Renal cortex interstitium (tissue), 15 donors: ENCODE data around the gene YIPF2. TPM values are rescaled to one million over a fixed set of nuclear protein-coding genes. Genes with fewer than 3 reads are reported as not detected.

Source experiments
- DNase-seq, 11 donors: peaks; one replicate each; pipeline ENCODE4 v3.0.0-alpha.2; 2013; ENCODE audit warnings: low read depth in 9 of 11, low spot score in 4 of 11; ENCODE audit errors: extremely low read depth in 1 of 11
- long read RNA-seq, 16 experiments: transcript quantifications; one replicate each; lab custom pipeline, GENCODE V29; 2026
- polyA plus RNA-seq, 3 donors: library from polyadenylated mRNA; unstranded; fragments of 120-200 nt; gene quantifications; one replicate each; pipeline ENCODE4 v1.2.1, GENCODE V29; 2013; ENCODE audit not compliant: insufficient read length in 3 of 3

Gene YIPF2
- polyA plus RNA-seq = 10 to 100 TPM; 30.8 to 50.2 (median 45.0) TPM
- long read RNA-seq, donor 1, partial matches to known transcripts = 0 of 8 reads
- long read RNA-seq, donor 1, other reads (novel, unspliced or antisense) = 0 of 8 reads
- long read RNA-seq, donor 2, partial matches to known transcripts = 90 of 99 reads
- long read RNA-seq, donor 2, other reads (novel, unspliced or antisense) = 0 of 99 reads
- long read RNA-seq, donor 3, transcript YIPF2-201 (10 exons, 2,087 nt) = minor isoform, 5 of 79 reads
- long read RNA-seq, donor 3, transcript YIPF2-204 (10 exons, 1,550 nt) = major isoform, 8 of 79 reads
- long read RNA-seq, donor 3, partial matches to known transcripts = 65 of 79 reads
- long read RNA-seq, donor 3, other reads (novel, unspliced or antisense) = 0 of 79 reads
- long read RNA-seq, donor 4, transcript YIPF2-204 (10 exons, 1,550 nt) = major isoform, 6 of 17 reads
- long read RNA-seq, donor 4, partial matches to known transcripts = 9 of 17 reads
- long read RNA-seq, donor 4, other reads (novel, unspliced or antisense) = 0 of 17 reads
- long read RNA-seq, donor 5 = 0 reads
- long read RNA-seq, donor 6, partial matches to known transcripts = 13 of 18 reads
- long read RNA-seq, donor 6, other reads (novel, unspliced or antisense) = 0 of 18 reads
- long read RNA-seq, donor 7, transcript YIPF2-201 (10 exons, 2,087 nt) = major isoform, 6 of 18 reads
- long read RNA-seq, donor 7, partial matches to known transcripts = 5 of 18 reads
- long read RNA-seq, donor 7, other reads (novel, unspliced or antisense) = 0 of 18 reads
- long read RNA-seq, donor 8 = 0 reads
- long read RNA-seq, donor 9, transcript YIPF2-204 (10 exons, 1,550 nt) = major isoform, 5 of 79 reads
- long read RNA-seq, donor 9, partial matches to known transcripts = 69 of 79 reads
- long read RNA-seq, donor 9, other reads (novel, unspliced or antisense) = 0 of 79 reads
- long read RNA-seq, donor 10, transcript YIPF2-204 (10 exons, 1,550 nt) = major isoform, 6 of 42 reads
- long read RNA-seq, donor 10, partial matches to known transcripts = 27 of 42 reads
- long read RNA-seq, donor 10, other reads (novel, unspliced or antisense) = 6 of 42 reads
- long read RNA-seq, donor 11, partial matches to known transcripts = 0 of 12 reads
- long read RNA-seq, donor 11, other reads (novel, unspliced or antisense) = 5 of 12 reads
- long read RNA-seq, donor 12, transcript YIPF2-204 (10 exons, 1,550 nt) = major isoform, 5 of 161 reads
- long read RNA-seq, donor 12, partial matches to known transcripts = 148 of 161 reads
- long read RNA-seq, donor 12, other reads (novel, unspliced or antisense) = 6 of 161 reads
- long read RNA-seq, donor 13 = 0 reads
- long read RNA-seq, donor 14, transcript YIPF2-204 (10 exons, 1,550 nt) = major isoform, 7 of 17 reads
- long read RNA-seq, donor 14, partial matches to known transcripts = 8 of 17 reads
- long read RNA-seq, donor 14, other reads (novel, unspliced or antisense) = 0 of 17 reads
- long read RNA-seq, donor 15, partial matches to known transcripts = 0 of 3 reads
- long read RNA-seq, donor 15, other reads (novel, unspliced or antisense) = 0 of 3 reads
- long read RNA-seq, donor 16, transcript YIPF2-204 (10 exons, 1,550 nt) = major isoform, 23 of 356 reads
- long read RNA-seq, donor 16, transcript YIPF2-201 (10 exons, 2,087 nt) = minor isoform, 10 of 356 reads
- long read RNA-seq, donor 16, partial matches to known transcripts = 290 of 356 reads
- long read RNA-seq, donor 16, other reads (novel, unspliced or antisense) = 31 of 356 reads

- DNase-seq = peak; percentile 95 to 99 (median 98)
These were observed at the start of gene YIPF2, which contains the start of gene TIMM29 for GRCh38 chr19:10928563-10929401. YIPF2 (minus strand) TSS chr19:10928639; CDS start chr19:10928410, 229 bp downstream. TIMM29 (plus strand) TSS chr19:10928811; CDS start chr19:10928823, 12 bp downstream.

- no peak for DNase-seq
These were observed 49.3 kb upstream of the YIPF2 start for GRCh38 chr19:10977742-10978092.

GRCh38 chr19:10976131-10976892 lies 47.9 kb upstream of the YIPF2 start:
- DNase-seq = no peak

DNA sequence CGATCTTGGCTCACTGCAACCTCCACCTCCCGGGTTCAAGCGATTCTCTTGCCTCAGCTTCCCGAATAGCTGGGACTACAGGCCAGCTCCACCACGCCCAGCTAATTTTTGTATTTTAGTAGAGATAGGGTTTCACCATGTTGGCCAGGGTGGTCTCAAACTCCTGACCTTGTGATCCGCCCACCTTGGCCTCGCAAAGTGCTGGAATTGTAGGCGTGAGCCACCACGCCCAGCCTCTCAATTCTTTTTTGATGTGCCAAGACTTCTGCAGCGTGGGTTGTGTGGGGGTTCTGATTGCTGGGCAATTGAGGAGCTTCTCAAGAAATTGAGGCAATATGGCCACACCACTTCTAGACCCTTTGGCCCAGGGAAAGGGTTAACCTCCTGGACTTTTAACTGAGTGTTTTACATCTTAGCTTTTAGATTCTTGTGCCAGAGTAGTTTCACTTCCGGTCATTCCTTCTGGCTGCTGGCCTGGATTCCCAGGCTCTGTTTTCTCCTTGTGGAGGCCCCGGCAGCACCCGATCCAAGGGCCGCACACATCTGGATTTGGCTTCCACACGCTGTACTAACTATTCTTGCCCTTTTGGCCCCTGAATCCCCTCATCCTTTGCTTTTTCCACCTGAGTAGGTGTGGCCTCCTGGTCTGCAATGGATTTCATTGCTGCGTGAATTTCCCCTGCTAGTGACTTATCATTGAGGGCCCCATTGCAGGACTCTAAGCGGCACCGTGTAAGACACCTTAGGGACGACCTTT lies 47.1 kb upstream of the YIPF2 start:
- peak in 3 of 11 donors; percentile 59 to 65 (median 60) for DNase-seq

DNA sequence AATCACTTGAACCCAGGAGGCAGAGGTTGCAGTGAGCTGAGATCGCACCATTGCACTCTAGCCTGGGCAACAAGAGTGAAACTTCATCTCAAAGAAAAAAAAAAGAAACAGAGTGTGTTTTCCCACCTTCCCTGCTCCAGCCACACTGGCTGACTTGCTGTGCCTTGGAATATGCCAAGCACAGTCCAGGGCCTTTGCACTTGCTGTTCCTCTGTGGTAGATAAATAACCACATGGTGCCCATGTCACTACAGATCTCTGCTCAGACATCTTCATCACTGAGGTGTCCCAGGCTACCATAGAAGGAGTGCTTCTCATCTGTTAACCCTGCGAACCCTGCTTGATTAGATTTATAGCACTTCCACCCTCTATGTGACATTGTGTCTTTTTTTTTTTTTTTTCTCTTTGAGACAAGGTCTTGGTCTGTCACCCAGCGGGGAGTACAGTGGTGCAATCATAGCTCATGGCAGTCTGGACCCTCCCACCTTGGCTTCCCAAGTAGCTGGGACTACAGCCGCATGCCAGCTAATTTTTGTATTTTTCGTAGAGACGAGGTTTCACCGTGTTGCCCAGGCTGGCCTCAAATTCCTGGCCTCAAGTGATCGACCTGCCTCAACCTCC lies 42.8 kb upstream of the YIPF2 start:
- no peak for DNase-seq

- DNase-seq = no peak
These were observed 40.2 kb upstream of the YIPF2 start for GRCh38 chr19:10968527-10969135.

- DNase-seq = no peak
These were observed 38.4 kb upstream of the YIPF2 start for GRCh38 chr19:10966809-10967208.

GRCh38 chr19:10965398-10965797 lies 37.0 kb upstream of the YIPF2 start:
- DNase-seq = no peak

GRCh38 chr19:10964903-10965302 lies 36.5 kb upstream of the YIPF2 start:
- no peak for DNase-seq

- no peak for DNase-seq
These were observed 35.4 kb upstream of the YIPF2 start for GRCh38 chr19:10963865-10964264.

- no peak for DNase-seq
These were observed 34.4 kb upstream of the YIPF2 start for GRCh38 chr19:10962863-10963262.

GRCh38 chr19:10961073-10961860 lies 32.8 kb upstream of the YIPF2 start:
- peak in 1 of 11 donors; percentile 49 for DNase-seq

- DNase-seq = peak; percentile 89 to 99 (median 95)
These were observed 32.1 kb upstream of the YIPF2 start, which contains the start of gene SMARCA4 for GRCh38 chr19:10960314-10961072. SMARCA4 (plus strand) TSS chr19:10961030; CDS start chr19:10984152, 23,122 bp downstream.
